Loucy (cell line): ENCODE data around the gene PPARG.
"Not testable (repeated sequence)": the region's sequence is repeated elsewhere in the genome, so short reads cannot be mapped to it uniquely, and the experiment has no call there.

Experiments
- H2AFZ ChIP-seq: fragments of 200-600 bp; sonication (generic); 2 replicates; pipeline ENCODE4 v1.6.0; 2016; ENCODE audit warnings: antibody characterized with exemption, mild to moderate bottlenecking, low read length, moderate library complexity
- H3F3A ChIP-seq: fragments of 200-600 bp; 2 replicates; pipeline ENCODE4 v1.6.0; 2016; ENCODE audit warnings: antibody characterized with exemption, low read depth, mild to moderate bottlenecking
- H3K27me3 ChIP-seq: fragments of 200-600 bp; sonication (generic); 2 replicates; pipeline ENCODE4 v1.6.1; 2014; ENCODE audit warnings: low read length, mild to moderate bottlenecking; ENCODE audit not compliant: insufficient read depth, poor library complexity, severe bottlenecking
- H3K36me3 ChIP-seq: fragments of 200-600 bp; sonication (generic); 2 replicates; pipeline ENCODE4 v1.6.1; 2016; ENCODE audit warnings: low read length; ENCODE audit not compliant: insufficient read depth
- H3K4me1 ChIP-seq: fragments of 200-600 bp; sonication (generic); 2 replicates; pipeline ENCODE4 v1.5.1; 2014; ENCODE audit warnings: low read length, mild to moderate bottlenecking; ENCODE audit not compliant: insufficient read depth, poor library complexity, severe bottlenecking
- H3K4me2 ChIP-seq: fragments of 200-600 bp; sonication (generic); 2 replicates; pipeline ENCODE4 v1.6.0; 2014; ENCODE audit warnings: antibody characterized with exemption, low read length, low read depth, mild to moderate bottlenecking; ENCODE audit not compliant: poor library complexity, severe bottlenecking
- H3K4me3 ChIP-seq: fragments of 200-600 bp; sonication (generic); 2 replicates; pipeline ENCODE4 v1.5.1; 2014; ENCODE audit warnings: low read length, mild to moderate bottlenecking, mixed read lengths; ENCODE audit not compliant: poor library complexity, severe bottlenecking
- H3K79me2 ChIP-seq: fragments of 200-600 bp; sonication (generic); 2 replicates; pipeline ENCODE4 v1.6.1; 2014; ENCODE audit warnings: low read length; ENCODE audit not compliant: insufficient read depth
- H3K9ac ChIP-seq: fragments of 200-600 bp; sonication (generic); 2 replicates; pipeline ENCODE4 v1.6.0; 2014; ENCODE audit warnings: mild to moderate bottlenecking, low read depth, low read length, moderate library complexity; ENCODE audit not compliant: poor library complexity, severe bottlenecking
- H3K9me2 ChIP-seq: fragments of 200-600 bp; sonication (generic); replicated peaks from 2 replicates; pipeline ENCODE4 v1.6.1; 2016; ENCODE audit warnings: low read depth, low read length, mixed read lengths
- H3K9me3 ChIP-seq: fragments of 200-600 bp; sonication (generic); 2 replicates; pipeline ENCODE4 v1.6.1; 2014; ENCODE audit warnings: mild to moderate bottlenecking, antibody characterized with exemption, low read length, low read depth; ENCODE audit not compliant: insufficient read depth
- H4K20me1 ChIP-seq: fragments of 200-600 bp; sonication (generic); 2 replicates; pipeline ENCODE4 v1.6.0; 2014; ENCODE audit warnings: antibody characterized with exemption, low read length, mild to moderate bottlenecking; ENCODE audit not compliant: insufficient read depth, poor library complexity, severe bottlenecking
- EZH2phosphoT487 ChIP-seq: fragments of 200-600 bp; IDR thresholded peaks from 2 replicates; pipeline ENCODE4 v1.6.1; 2018; ENCODE audit warnings: antibody characterized with exemption, mild to moderate bottlenecking, moderate library complexity, borderline replicate concordance
- TF ChIP-seq, protein P1 (sequence below): fragments of 200-600 bp; sonication (generic); conservative IDR thresholded peaks from 2 replicates; pipeline ENCODE4 v1.5.1; 2014; ENCODE audit warnings: mild to moderate bottlenecking, antibody characterized with exemption, low read length

Gene PPARG

DNA sequence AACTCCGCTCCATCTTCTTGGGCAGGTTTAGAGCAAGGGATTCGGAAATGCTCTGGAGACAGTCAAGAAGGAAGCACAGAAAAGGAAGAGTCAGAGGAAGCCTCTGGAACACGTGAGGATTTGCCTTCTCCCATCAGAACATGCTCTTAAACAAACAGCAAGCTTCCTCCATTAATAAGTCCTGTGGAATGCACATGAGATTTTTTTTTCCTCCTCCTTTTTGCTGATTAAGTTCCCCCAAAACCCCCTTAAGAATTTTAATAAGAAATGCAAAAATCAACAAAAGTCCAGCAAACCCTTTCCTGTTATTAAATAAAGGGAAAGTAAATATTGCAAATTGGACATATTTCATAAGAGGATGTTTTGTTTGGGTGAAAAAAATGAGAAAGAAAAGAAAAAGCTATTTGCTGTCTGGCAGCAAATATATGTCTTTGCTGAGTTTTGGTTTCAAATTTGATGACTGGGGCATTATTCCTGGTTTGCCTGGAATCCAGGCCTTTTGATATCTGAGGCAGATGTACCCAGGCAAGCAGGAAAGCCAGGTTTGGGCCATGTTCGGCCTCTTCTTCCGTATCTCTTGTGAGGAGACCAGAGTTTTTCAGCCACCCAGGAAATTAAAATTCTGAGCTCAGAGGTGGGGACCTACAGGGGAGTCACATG lies 187.5 kb downstream of the PPARG start:
- H2AFZ ChIP-seq = 0 out of 2 replicates have a peak overlapping the region, but pooled peaks have one; percentile 1

DNA sequence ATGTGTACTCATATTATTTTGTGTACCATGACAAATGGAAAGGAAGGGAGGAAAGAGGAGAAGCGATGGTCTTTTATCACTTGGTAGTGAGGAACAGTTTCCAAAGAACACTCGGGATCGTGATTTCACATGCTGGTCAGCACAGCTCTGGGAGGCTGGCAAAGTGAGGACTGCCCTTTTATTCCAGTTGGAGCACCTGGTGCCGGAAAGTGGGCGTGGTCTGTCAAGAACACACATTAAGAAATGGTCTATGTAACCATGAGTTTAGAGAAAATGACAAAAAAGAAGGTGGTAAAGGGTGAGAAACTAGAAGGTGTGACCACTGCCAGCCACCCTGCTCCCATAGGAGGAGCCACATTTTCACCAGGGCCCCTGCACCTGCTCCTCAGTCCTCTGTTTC lies 188.4 kb downstream of the PPARG start:
- Histone ChIP-seq H3K9ac (no peak overlapping the region), H3K36me3 (no peaks in the 10 kb centered on the region), H3K4me3 (no peak overlapping the region), H3K9me3 (no peaks in the 10 kb centered on the region), H3K4me1 (no peaks in the 10 kb centered on the region), H3K4me2 (no peak overlapping the region), H2AFZ (no peak overlapping the region), H4K20me1 (no peaks in the 10 kb centered on the region), H3K79me2 (no peaks in the 10 kb centered on the region), H3K9me2 (no peaks in the 10 kb centered on the region), H3F3A (no peaks in the 10 kb centered on the region), H3K27me3 (no peaks in the 10 kb centered on the region)
- TF ChIP-seq, protein P1, sequence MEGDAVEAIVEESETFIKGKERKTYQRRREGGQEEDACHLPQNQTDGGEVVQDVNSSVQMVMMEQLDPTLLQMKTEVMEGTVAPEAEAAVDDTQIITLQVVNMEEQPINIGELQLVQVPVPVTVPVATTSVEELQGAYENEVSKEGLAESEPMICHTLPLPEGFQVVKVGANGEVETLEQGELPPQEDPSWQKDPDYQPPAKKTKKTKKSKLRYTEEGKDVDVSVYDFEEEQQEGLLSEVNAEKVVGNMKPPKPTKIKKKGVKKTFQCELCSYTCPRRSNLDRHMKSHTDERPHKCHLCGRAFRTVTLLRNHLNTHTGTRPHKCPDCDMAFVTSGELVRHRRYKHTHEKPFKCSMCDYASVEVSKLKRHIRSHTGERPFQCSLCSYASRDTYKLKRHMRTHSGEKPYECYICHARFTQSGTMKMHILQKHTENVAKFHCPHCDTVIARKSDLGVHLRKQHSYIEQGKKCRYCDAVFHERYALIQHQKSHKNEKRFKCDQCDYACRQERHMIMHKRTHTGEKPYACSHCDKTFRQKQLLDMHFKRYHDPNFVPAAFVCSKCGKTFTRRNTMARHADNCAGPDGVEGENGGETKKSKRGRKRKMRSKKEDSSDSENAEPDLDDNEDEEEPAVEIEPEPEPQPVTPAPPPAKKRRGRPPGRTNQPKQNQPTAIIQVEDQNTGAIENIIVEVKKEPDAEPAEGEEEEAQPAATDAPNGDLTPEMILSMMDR = no peak
- TF ChIP-seq EZH2phosphoT487 = no peak

More for the DNA sequence above, 187.5 kb downstream of the PPARG start:
- H3K79me2 ChIP-seq = no peaks in the 10 kb centered on the region
- no peak overlapping the region for H3K9ac ChIP-seq
- TF ChIP-seq, protein P1 = no peak
- no peak for TF ChIP-seq EZH2phosphoT487
- no peaks in the 10 kb centered on the region for H3F3A ChIP-seq
- no peak overlapping the region for H3K4me3 ChIP-seq
- H3K9me2 ChIP-seq = no peaks in the 10 kb centered on the region
- H3K9me3 ChIP-seq = no peaks in the 10 kb centered on the region
- peaks cover 5% of the 10 kb centered on the region for H3K4me1 ChIP-seq
- H3K27me3 ChIP-seq = no peaks in the 10 kb centered on the region
- H3K36me3 ChIP-seq = no peaks in the 10 kb centered on the region
- no peaks in the 10 kb centered on the region for H4K20me1 ChIP-seq
- H3K4me2 ChIP-seq = no peak overlapping the region

DNA sequence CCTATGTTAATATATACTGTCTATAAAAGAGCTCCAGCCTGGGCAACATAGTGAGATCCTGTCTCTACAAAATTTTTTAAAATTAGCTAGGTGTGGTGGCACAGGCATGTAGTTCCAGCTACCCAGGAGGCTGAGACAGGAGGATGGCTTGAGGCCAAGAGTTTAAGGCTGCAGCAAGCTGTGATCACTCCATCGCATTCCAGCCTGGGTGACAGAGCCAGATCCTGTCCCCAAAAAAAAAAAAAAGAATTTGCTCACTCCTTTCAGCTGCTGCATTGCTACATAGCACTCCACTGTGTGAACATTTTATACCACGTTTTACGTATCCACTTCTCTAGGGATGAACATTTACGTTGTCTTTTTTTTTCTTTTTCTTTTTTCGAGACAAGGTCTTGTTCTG lies 189.5 kb downstream of the PPARG start:
- no peak overlapping the region for H3K9ac ChIP-seq
- no peaks in the 10 kb centered on the region for H3K36me3 ChIP-seq
- peaks cover 8% of the 10 kb centered on the region for H3K4me1 ChIP-seq
- no peak overlapping the region for H2AFZ ChIP-seq
- no peaks in the 10 kb centered on the region for H3F3A ChIP-seq
- no peaks in the 10 kb centered on the region for H4K20me1 ChIP-seq
- no peak overlapping the region for H3K4me3 ChIP-seq
- H3K4me2 ChIP-seq = no peak overlapping the region
- no peak for TF ChIP-seq EZH2phosphoT487
- TF ChIP-seq, protein P1 = no peak
- H3K27me3 ChIP-seq = no peaks in the 10 kb centered on the region
- no peaks in the 10 kb centered on the region for H3K9me3 ChIP-seq
- no peaks in the 10 kb centered on the region for H3K79me2 ChIP-seq
- H3K9me2 ChIP-seq = no peaks in the 10 kb centered on the region

DNA sequence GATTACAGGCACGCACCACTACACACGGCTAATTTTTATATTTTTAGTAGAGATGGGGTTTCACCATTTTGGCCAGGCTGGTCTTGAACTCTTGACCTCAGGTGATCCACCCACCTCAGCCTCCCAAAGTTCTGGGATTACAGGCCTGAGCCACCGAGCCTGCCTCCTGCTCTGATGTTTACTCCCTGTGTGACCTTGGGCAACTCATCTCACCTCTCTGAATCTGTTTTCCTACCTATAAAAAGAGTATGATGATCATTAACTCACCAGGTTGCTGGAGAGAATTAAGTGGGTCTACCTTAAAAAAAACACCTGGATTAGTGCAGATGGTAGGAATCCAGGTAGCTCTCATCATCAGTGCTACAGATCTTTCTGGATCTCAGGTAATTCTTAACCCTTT lies 190.3 kb downstream of the PPARG start:
- not testable (repeated sequence) for H3F3A ChIP-seq, H3K9me2 ChIP-seq, H3K27me3 ChIP-seq, H3K79me2 ChIP-seq, H3K36me3 ChIP-seq, H4K20me1 ChIP-seq, H3K4me3 ChIP-seq, H3K9ac ChIP-seq, H3K4me2 ChIP-seq, H3K9me3 ChIP-seq
- Histone ChIP-seq H3K4me1 (peaks cover 13% of the 10 kb centered on the region), H2AFZ (peak overlapping the region; percentile 79; the same call in 1 of the 2 replicates)
